Tibial nerve (tissue), 4 donors: Measurements from ENCODE around the gene CLEC19A. TPM values are rescaled to one million over a fixed set of nuclear protein-coding genes. Genes with fewer than 3 reads are reported as not detected.
"Not testable (repeated sequence)": the region's sequence is repeated elsewhere in the genome, so short reads cannot be mapped to it uniquely, and the experiment has no call there.

ENCODE experiments used
- DNase-seq, 2 donors: peaks; one replicate each; pipeline ENCODE4 v3.0.0-alpha.2; 2019; ENCODE audit warnings: low spot score in 2 of 2
- H3K27ac ChIP-seq, 4 donors: fragments of 200-600 bp; sonication (generic) in 3 of 4; one replicate each; pipeline ENCODE4 v1.5.1; 2017 to 2019; ENCODE audit warnings: mild to moderate bottlenecking in 1 of 4
- H3K27me3 ChIP-seq, 2 donors: fragments of 200-600 bp; sonication (generic) in 1 of 2; one replicate each; pipeline versions ENCODE4 v1.5.1 to v1.6.0; 2017 to 2019
- H3K36me3 ChIP-seq, 3 donors: fragments of 200-600 bp; sonication (generic); one replicate each; pipeline ENCODE4 v1.5.1; 2018 to 2019
- H3K4me1 ChIP-seq, 4 donors: fragments of 200-600 bp; sonication (generic) in 3 of 4; one replicate each; pipeline ENCODE4 v1.5.1; 2017 to 2019
- H3K4me3 ChIP-seq, 4 donors: fragments of 200-600 bp; sonication (generic) in 3 of 4; one replicate each; pipeline ENCODE4 v1.5.1; 2017 to 2019; ENCODE audit warnings: mild to moderate bottlenecking in 1 of 4, moderate library complexity in 1 of 4
- H3K9me3 ChIP-seq, 4 donors: fragments of 200-600 bp; sonication (generic) in 3 of 4; one replicate each; pipeline ENCODE4 v1.5.1; 2017 to 2019
- CTCF ChIP-seq, 5 experiments: fragments of 200-600 bp in 3 of 5; fragments of 450-650 bp in 2 of 5; sonication (generic) in 3 of 5; IDR thresholded peaks; one replicate each; pipeline ENCODE4 v1.5.1; 2016 to 2019; ENCODE audit warnings: antibody characterized with exemption in 5 of 5, mild to moderate bottlenecking in 3 of 5, moderate library complexity in 2 of 5
- EP300 ChIP-seq, 2 donors: sonication (generic); formaldehyde crosslinking; IDR thresholded peaks; one replicate each; pipeline ENCODE4 v1.6.1; 2017; ENCODE audit warnings: antibody characterized with exemption in 2 of 2, mild to moderate bottlenecking in 1 of 2
- POLR2A ChIP-seq, 2 donors: fragments of 450-650 bp; IDR thresholded peaks; one replicate each; pipeline ENCODE4 v1.6.1; 2017; ENCODE audit warnings: antibody characterized with exemption in 2 of 2, mild to moderate bottlenecking in 2 of 2, moderate library complexity in 2 of 2
- WGBS, 2 donors: methylation state at CpG; one replicate each; pipeline ENCODE4 v1.1.5; 2018; 5-methylcytosine and 5-hydroxymethylcytosine counted together
- total RNA-seq, 4 donors: library from RNA; depleted of rRNA; stranded (reverse); fragments of >200 nt; gene quantifications; one replicate each; pipeline ENCODE4 v1.1.0, GENCODE V29; 2016

The CLEC19A gene
- total RNA-seq, 4 donors from 2014 or later: not detected

GRCh38 chr16:19315889-19316433 is 30.4 kb downstream of the CLEC19A start:
- H3K4me3 ChIP-seq: no peak overlapping the region
- H3K4me1 ChIP-seq: no peaks in the 10 kb centered on the region
- no peak for TF ChIP-seq CTCF (IDR thresholded peaks at IDR 0.05)
- no peak for TF ChIP-seq EP300 (IDR thresholded peaks at IDR 0.05)
- no peak for TF ChIP-seq POLR2A (IDR thresholded peaks at IDR 0.05)
- no peaks in the 10 kb centered on the region for H3K36me3 ChIP-seq
- H3K27ac ChIP-seq: no peak overlapping the region
- H3K9me3 ChIP-seq: peaks cover 0 to 5% (median 0%) of the 10 kb centered on the region in 4 donors
- 58 to 63% methylated on average over 5 of the region's 5 CpGs for WGBS, 2 donors
- no peak for DNase-seq
- no peaks in the 10 kb centered on the region for H3K27me3 ChIP-seq

GRCh38 chr16:19316846-19317245 is 31.3 kb downstream of the CLEC19A start:
- Histone ChIP-seq H3K36me3 (no peaks in the 10 kb centered on the region), H3K4me1 (no peaks in the 10 kb centered on the region), H3K27ac (no peak overlapping the region), H3K27me3 (no peaks in the 10 kb centered on the region), H3K4me3 (no peak overlapping the region), H3K9me3 (peaks cover 0 to 5% (median 0%) of the 10 kb centered on the region in 4 donors)
- TF ChIP-seq POLR2A (IDR thresholded peaks at IDR 0.05): no peak
- TF ChIP-seq EP300 (IDR thresholded peaks at IDR 0.05): no peak
- no peak for TF ChIP-seq CTCF (IDR thresholded peaks at IDR 0.05)
- WGBS, 2 donors: 34 to 41% methylated on average over 5 to 7 of the region's 7 CpGs
- no peak for DNase-seq

GRCh38 chr16:19321186-19321585 is 35.7 kb downstream of the CLEC19A start:
- H3K9me3 ChIP-seq, H3K36me3 ChIP-seq, DNase-seq, H3K4me3 ChIP-seq, H3K27ac ChIP-seq, H3K4me1 ChIP-seq, H3K27me3 ChIP-seq: not testable (repeated sequence)
- 87% methylated on average over 2 of the region's 2 CpGs for WGBS, 2 donors

- no peaks in the 10 kb centered on the region for H3K4me1 ChIP-seq
- H3K27me3 ChIP-seq: no peaks in the 10 kb centered on the region
- H3K9me3 ChIP-seq: peaks cover 0 to 9% (median 2%) of the 10 kb centered on the region in 4 donors
- H3K36me3 ChIP-seq: no peaks in the 10 kb centered on the region
- TF ChIP-seq EP300 (IDR thresholded peaks at IDR 0.05) (no peak), CTCF (IDR thresholded peaks at IDR 0.05) (no peak), POLR2A (IDR thresholded peaks at IDR 0.05) (no peak)
- no peak overlapping the region for H3K4me3 ChIP-seq
- 76 to 77% methylated on average over 3 of the region's 3 CpGs for WGBS, 2 donors
- H3K27ac ChIP-seq: no peak overlapping the region
- no peak for DNase-seq
Observed at GRCh38 chr16:19323596-19323995, 38.1 kb downstream of the CLEC19A start.

- no peak overlapping the region for H3K27ac ChIP-seq
- TF ChIP-seq EP300 (IDR thresholded peaks at IDR 0.05) (no peak), CTCF (IDR thresholded peaks at IDR 0.05) (no peak), POLR2A (IDR thresholded peaks at IDR 0.05) (no peak)
- H3K36me3 ChIP-seq: no peaks in the 10 kb centered on the region
- no peaks in the 10 kb centered on the region for H3K27me3 ChIP-seq
- WGBS, 2 donors: 93 to 97% methylated on average over 1 of the region's 1 CpG
- no peaks in the 10 kb centered on the region for H3K4me1 ChIP-seq
- no peak overlapping the region for H3K4me3 ChIP-seq
- H3K9me3 ChIP-seq: peaks cover 0 to 9% (median 2%) of the 10 kb centered on the region in 4 donors
- DNase-seq: no peak
Observed at GRCh38 chr16:19328364-19328763, 42.8 kb downstream of the CLEC19A start.

GRCh38 chr16:19329932-19330331 is 44.4 kb downstream of the CLEC19A start:
- Histone ChIP-seq H3K4me3 (no peak overlapping the region), H3K9me3 (peaks cover 0 to 9% (median 2%) of the 10 kb centered on the region in 4 donors), H3K4me1 (no peaks in the 10 kb centered on the region), H3K36me3 (no peaks in the 10 kb centered on the region), H3K27me3 (no peaks in the 10 kb centered on the region), H3K27ac (no peak overlapping the region)
- TF ChIP-seq CTCF (IDR thresholded peaks at IDR 0.05): no peak
- TF ChIP-seq POLR2A (IDR thresholded peaks at IDR 0.05): no peak
- no peak for TF ChIP-seq EP300 (IDR thresholded peaks at IDR 0.05)
- DNase-seq: no peak
- 79 to 87% methylated on average over 1 of the region's 1 CpG for WGBS, 2 donors
